ENCODE measurements around the gene MYBPC1.
A peak's percentile ranks its signal among the peaks of the same experiment; 100 is the strongest.

Gene MYBPC1

GRCh38 chr12:101695706-101696105, 100.9 kb downstream of the MYBPC1 start:
- DNase-seq, result no peak

DNA sequence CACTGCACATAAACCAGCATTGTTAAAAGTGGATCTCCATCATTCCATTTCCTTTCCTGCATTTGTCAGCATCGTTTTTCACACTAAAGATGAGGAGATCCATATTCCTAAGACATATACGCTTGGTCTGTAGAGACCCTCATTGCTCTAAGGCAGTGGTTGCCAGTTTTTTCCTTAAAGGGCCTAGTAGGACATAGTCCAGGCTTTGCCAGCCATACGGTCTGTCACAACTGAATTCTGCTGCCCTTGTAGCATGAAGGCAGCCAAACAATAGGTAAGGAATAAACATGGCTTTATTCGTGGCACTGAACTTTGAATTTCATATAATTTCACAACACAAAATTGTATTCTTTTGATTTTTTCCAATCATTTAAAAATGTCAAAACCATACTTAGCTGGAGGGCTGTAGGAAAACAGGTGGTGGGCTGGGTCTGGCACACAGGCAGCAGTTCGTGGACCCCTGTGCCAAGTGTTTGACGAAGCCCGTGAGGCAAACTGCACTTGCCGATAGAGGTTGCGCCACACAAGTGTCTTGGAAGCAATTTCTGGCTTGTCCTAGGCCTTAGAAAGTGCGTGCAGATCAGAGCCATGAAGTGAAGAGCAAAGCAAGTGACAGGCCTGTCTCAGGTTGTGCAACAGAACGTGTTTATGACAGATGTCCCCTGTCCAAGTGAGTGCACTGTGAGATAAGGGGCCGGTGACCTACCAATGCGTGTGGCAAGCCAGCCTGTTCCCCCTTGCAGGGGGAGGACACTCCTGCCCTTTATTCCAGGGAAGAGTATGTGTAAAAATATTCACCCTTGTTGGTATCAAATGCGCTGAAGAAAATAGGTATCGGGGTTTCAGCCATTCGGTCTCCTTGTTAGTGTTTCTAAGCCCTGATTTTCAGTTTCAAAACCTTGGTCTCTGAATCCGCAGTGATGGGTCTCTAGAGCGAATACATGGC, 101.8 kb downstream of the MYBPC1 start:
- no peak for DNase-seq

DNA sequence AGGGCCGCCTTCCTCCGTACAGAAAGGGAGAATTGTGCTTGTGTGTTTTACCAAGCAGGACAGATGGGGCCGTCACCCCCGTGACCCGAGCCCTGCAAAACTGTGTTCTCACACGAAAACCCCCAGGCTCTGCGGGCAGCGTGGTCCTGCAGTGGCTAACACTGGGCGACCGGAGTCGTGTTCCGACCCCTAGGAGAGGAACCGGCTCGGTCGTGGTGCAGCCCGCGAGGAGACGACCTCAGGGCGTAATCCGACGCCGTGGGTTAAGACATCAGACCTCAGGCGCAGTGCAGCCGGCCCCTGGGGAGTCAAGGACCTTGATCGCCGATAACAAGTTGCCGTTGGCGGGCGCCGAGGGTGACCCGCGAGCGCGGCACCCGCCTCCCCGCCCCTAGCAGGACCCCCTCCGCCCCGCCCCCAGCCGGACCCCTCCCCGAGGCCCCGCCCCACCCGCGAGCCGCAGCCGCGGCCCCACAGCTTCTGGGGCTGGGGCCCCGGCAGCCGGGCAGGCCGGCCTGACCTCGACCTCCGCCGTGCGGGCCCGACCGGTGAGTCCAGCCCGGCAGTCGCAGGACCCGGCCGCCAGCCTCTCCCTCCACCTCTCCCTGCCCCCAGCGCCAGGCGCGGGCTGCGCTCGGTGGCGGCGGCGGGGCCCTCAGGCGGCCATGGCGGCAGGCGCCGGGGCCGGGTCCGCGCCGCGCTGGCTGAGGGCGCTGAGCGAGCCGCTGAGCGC, 102.6 kb downstream of the MYBPC1 start, which contains the start of gene CHPT1:
CHPT1 (plus strand) TSS at position 444 of the 733 bp plus-strand sequence; CDS start at position 666, 222 bp downstream.
- DNase-seq, result peak; percentile 83

DNA sequence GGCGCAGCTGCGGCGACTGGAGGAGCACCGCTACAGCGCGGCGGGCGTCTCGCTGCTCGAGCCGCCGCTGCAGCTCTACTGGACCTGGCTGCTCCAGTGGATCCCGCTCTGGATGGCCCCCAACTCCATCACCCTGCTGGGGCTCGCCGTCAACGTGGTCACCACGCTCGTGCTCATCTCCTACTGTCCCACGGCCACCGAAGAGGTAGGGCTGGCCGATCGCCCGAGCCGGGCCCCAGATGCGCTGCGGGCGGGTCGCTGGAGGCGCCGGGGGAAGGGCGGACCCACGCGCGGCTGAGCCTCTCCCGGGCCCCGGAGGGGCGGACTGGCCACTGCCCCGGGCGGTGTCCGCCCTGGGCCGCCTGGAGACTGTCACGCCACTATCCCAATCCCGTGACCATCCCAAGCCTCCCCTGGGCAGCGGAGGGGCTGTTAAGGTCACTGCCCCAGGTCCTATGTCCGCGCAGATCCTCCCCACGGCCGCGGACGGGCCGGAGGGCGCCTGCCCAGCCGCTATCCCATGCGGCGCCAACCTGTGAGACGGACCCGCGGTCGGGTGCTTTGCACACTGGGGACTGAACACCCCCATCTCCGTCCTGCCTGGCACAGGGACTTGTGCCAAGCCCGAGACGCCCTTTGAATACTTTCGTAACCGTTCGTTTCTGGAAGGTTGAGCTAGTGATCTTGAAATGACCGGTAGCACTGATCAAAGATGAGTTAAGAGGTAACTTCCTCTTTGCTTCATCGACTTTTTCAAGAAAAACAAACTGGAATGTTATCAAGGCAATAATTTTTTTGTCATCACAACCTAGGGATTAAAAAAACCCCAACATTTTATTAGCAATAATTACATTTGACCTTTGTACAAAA, 103.4 kb downstream of the MYBPC1 start:
- peak; percentile 88 for DNase-seq

DNA sequence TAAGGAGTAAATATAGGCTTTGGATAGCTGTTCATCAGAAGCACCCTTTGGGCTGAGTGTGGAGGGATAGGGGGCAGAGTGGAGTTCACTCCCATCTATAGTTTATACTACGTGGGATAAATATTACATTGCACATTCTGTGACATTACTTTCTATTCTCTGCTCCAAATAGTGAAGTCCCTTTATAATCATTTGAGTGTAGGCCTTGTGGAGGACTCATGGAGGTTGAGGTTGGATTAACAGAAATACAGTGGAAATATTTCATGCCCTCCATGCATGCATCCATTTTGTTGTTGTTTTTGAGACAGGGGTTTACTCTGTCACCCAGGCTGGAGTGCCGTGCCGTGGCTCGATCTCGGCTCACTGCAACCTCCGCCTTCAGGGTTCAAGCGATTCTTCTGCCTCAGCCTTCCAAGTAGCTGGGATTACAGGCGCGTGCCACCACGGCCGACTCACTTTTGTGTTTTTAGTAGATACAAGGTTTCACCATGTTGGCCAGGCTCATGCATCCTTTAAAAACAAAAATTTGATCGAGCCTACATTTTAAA, 104.1 kb downstream of the MYBPC1 start:
- peak; percentile 12 for DNase-seq

DNA sequence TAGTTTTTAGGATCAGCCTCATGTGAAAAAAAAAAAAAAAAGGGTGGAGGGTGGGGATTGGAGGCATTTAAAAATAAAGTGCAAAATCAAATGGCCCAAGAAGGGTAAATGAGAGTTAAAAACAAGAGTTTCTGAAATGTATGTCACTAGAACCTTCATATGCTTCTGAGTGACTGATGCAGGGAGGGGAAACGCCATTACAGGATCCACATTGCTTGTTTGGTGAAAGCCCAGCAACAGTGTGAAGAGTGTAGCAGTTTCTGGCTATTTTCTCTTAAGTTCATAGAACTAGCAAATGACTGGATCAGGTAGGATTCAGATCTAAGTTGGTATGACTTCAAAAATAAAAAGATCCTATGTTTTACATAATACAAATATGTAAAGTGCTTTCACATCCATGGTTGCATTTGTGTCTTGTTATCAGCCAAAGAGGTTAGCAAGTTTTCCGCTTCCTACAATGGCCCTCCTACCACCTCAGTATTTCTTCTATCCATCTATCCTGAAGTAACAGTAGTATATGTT, 105.6 kb downstream of the MYBPC1 start:
- DNase-seq, result no peak

- no peak for DNase-seq
These were observed 108.7 kb downstream of the MYBPC1 start for GRCh38 chr12:101703487-101703886.

DNA sequence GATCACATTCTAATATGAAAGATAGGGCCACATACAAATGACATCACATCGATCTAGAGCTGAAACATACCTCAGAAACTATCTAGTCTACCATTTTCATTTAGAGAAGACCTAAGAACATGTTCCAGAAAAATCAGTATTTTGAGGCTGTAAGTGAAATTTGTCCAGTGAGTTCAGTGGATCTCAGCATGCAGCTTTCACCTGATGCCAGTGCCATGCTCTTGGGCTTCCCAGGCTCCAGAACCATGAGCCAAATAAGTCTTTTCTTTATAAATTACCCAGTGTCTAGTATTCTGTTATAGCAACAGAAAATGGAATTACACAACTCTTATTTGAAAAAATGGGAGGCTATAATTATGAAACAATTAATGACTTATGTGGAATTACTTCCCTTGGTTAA, 111.6 kb downstream of the MYBPC1 start:
- DNase-seq, result no peak

- no peak for DNase-seq
These were observed 112.5 kb downstream of the MYBPC1 start for GRCh38 chr12:101707131-101707782.

GRCh38 chr12:101710288-101710687, 115.5 kb downstream of the MYBPC1 start:
- no peak for DNase-seq

- peak; percentile 27 for DNase-seq
These were observed 118.4 kb downstream of the MYBPC1 start for GRCh38 chr12:101713059-101713682.

GRCh38 chr12:101713930-101714329, 119.2 kb downstream of the MYBPC1 start:
- DNase-seq, result no peak

DNA sequence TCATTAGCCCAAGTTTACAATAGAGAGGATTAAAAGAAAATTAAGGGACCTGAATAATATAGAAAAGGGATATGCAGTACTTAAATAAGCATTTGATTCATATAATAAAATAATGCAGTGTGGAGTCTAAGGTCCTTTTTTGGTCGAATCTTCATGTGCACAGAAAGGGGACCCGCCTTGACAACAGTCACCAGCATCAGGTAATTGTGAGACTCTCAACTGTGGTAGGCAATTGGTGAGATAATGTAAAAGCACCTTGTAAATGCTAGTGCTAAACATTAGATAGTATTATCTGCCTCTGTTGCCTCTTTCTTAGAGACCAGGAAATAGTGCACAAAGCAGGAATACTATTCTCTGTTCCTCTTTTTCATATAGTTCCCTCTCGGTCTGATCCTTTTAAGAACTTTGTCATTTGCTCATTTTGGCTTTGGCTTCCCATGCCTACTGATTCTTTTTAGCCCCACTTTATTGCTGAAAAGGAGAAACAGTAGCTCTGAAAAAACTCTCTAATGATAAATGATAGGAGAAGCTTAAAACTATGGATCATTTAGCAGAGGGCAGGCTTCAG, 120.2 kb downstream of the MYBPC1 start:
- no peak for DNase-seq

DNA sequence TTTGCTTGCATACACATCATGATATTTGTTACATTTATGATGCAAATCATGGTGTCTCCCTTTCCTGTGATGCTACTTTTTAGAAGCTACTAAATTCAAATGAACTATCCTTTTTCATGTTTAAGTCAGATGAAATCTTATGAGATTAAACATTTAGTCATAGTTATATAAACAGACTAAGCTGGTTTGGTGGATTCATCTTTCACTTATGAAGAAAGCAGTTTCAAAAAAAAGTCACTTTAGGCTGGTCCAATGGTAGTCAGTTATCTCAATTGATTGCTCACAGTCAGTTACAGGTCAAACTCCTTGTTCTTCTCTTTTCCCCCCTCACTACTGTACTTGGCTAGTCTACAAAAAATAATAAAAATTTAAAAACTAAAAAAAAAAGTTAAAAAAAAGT, 124.8 kb downstream of the MYBPC1 start:
- DNase-seq, result no peak

DNA sequence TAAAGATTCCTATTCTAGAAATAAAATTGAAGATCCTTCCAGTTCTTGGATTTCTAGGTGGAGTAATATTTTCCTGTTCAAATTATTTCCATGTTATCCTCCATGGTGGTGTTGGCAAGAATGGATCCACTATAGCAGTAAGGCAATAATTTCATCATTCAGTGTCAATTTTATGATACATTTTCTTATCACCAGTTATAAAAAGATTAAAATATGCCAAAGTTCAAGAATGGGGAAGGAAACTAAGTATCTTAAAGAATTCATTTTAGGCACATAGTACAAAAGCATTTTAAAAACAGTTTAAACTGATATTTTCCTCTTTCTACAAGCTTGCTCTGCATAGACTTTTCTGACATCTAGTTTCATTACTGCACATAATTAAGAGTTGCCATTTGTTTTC, 125.3 kb downstream of the MYBPC1 start:
- no peak for DNase-seq

DNA sequence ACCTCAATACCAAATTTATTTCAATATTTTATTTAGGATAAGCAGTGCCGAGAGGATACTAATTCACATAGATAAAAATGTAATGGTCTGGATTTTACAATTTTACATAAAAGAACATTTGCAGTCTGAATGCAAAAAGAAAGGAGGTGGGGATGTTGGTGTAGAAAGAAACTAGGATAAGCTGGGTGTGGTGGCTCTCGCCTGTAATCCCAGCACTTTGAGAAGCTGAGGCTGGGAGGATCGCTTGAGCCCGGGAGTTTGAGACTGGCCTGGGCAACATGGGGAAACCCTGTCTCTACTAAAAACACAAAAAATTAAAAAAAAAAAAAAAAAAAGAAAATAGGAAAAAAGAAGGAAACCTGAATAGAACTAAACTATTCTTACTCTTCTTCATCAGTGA, 127.6 kb downstream of the MYBPC1 start:
- no peak for DNase-seq

DNA sequence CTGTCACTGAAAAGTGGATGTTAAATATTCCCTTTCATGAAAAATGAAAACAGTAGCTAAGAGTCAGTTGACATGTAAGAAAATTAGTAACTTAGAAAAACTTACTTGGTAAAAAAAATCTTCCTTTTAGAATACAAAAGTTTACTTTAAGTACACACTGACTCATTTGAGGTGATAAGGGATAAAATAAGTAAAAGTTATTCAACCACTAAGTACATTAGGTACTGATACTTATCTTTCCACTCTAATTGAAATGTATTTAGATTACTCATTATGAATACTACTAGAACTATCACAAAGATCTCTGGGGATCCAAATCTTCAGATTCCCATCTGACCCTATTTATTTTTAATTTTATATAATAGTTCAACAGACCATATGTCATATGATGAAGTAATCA, 132.3 kb downstream of the MYBPC1 start:
- DNase-seq, result no peak

- no peak for DNase-seq
These were observed 135.1 kb downstream of the MYBPC1 start for GRCh38 chr12:101729842-101730241.

- DNase-seq, result no peak
These were observed 137.5 kb downstream of the MYBPC1 start for GRCh38 chr12:101732318-101732717.

GRCh38 chr12:101733166-101733565, 138.4 kb downstream of the MYBPC1 start:
- no peak for DNase-seq

Measured in right kidney (tissue), 1 donor.